GM21390 (cell line): ENCODE measurements around the gene C11orf68.

Experiments
- ATAC-seq: cut with Tn5 transposase; IDR thresholded peaks from one replicate; pipeline ENCODE4 v1.9.1; 2021; ENCODE audit not compliant: unreplicated experiment

Gene C11orf68

DNA sequence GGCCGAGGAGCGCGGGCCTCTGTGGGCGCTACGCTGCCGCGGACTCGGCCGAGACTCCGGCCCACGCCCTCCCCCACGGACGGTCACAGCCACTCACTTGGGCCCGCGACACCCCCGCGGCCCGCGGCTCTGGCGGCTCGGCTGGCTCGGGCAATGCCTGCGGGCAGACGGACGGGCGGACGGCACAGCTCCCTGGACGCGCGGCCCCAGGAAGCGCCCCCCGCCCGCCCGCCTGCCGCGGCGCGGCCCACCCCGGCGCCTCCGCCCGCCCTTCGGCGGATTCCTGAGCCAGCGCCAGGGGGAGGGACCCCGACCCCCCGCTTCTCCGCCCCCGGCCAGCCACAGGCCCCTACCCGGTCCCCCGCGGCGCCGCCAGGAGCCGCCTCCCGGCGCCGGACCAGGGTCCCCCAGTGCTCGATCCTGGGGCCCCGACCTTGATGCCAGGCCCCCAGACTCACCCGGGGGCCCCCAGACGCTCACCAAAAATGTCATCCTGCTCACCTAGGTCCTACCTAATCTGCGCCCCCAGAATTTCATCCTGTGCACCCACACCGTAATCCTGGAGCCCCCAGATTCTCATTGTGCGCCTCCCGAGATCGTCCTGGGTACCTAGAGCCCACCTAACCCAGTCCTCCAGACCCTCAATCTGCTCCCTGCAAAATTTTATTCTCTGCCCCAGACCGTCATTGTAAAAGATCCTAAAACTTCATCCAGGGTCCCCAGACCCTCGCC, 46.1 kb downstream of the C11orf68 start, which contains the start of gene EFEMP2:
EFEMP2 (minus strand) TSS at position 215 of the 732 bp plus-strand sequence. CDS start 446 bp downstream, outside the sequence.
- ATAC-seq = no peak

DNA sequence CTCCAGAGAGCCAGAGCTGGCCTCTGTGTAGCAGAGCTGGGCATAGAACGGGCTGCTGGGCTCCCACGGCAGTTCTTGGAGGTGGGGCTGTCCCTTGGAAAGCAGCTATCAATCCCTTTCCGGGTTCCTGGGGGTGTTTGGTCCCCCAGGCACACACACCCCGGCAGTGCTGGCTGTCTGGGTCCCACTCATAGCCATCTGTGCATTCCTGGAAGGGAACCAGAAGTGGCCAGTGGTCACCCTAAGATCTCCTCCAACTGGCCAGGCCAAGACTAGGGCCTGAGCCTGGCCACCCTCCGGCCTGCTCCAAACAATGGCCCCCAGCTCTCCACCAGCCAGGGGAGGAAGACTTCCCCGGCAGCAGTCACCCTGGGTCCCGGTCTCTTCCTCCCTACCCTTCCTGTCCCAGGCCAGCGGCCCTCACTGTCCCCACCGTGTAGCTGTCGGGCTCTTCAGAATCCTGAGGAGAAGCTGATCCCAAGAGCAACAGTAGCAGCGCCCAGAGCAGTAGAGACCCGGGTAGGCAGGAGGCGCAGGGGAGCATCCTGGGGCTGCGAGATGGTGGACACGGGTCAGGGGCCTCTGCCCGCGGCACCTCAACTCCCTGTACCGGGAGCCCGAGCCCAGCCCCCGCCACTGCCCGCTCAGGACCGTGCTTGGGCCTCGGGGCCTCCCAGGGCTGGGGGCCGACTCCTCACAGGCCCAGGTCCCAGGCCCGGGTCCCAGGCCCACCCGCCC, 46.9 kb downstream of the C11orf68 start:
- ATAC-seq = no peak

DNA sequence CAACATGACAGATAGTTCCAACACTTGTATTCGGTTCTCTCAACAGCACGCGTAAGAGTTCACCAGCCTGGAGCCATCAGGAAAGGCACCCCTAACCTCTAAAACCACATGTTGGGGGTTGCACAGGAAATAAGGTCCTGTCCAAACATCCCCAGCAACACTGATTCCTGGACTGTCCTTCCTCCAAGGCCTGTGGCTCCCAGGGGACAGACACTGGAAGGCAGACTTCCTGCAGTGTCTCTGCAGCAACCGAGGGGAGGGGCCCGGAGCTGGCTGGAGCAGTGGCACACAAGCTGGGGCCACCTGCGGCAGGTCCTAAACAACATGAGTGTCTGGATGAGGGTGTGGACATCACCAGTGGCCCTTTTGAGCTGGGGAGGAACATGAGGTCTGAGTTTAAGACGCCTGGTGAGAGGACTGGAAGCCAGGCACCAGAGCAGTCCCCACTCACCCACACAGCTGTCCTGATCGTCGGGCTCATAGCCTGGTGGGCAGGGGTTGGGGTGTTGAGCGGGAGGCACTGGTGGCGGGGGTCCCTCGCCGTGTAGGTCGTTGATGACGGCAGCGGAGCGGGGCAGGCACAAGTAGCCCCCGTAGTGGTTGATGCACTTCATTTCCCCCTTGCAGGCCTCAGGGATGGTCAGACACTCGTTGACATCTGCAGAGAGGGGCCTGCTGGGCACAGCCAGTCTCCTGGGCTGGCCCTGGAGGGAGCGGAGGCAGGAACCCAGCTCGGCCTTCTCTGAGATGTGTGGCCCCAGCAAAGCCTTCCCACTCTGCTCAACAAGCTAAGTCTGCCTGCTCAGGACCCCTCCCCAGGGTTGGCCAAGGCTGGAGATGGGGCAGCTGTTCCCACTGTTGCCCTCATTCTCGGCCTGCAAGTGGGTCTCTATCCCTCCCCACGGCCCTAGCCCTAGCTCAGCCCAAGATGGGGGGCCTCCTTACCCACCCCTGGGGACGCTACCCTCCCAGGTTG, 47.9 kb downstream of the C11orf68 start:
- no peak for ATAC-seq

DNA sequence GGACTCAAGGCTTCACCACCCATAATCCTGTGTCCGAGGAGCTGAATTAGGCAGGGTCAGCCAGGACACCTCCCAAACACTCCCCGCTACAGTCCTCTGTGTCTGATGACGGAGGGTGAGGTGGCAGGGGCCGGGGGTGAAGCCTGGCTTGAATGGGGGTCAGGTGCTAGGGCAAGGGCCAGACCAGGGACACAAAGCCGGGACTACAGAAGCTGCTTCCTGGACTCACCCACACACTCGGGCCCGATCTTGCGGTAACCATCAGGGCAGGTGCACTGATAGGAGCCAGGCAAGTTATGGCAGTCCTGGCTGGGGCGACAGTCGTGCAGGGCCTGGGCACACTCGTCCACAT, 48.6 kb downstream of the C11orf68 start:
- ATAC-seq = no peak

DNA sequence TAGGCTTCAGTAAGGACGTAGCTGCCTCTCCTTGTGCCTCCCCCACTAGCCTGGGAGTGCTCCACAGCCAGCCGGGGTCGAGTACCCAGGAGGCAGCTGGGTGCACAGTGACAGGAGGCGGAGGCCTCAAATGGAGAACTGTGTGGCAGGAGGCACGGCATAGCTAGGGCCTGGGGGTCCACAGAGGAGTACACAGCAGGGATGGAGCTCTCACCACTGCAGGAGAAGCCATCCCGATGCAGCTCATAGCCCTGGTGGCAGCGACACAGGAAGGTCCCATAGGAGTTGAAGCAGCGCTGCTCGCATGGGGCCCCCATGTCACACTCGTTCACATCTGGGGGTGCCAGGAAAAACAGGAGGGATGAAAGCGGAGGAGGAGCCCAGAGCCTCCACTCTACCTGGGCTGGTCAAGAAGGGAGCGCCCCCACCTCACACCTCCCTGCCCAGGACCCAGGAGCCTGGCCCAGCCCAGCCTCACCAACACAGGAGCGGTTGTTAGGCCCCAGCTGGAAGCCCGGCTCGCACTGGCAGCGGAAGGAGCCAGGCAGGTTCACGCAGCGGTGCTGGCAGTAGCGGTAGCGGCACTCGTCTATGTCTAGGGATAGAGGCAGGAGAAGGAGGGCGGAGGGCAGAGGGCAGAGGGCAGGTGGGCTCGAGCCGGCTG, 49.1 kb downstream of the C11orf68 start:
- ATAC-seq = no peak

DNA sequence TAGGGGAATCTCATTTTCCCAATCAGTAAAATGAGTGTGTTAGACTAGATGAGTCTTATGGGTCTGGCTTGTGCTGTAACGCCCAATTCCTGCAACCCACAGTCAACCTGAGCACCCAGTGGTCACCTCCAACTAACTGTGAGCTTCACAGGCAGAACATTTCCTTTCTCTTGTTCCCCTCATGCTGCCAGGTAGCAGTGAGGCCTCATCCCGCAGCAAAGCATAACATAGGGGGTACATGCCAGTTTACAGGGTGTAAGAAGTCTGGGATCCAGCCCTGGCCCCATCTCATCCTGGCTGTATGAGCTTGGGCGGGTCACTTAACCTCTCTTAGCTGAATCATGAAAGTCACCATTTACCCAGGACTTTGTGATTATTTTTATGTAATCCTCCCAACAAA, 50.0 kb downstream of the C11orf68 start:
- no peak for ATAC-seq

DNA sequence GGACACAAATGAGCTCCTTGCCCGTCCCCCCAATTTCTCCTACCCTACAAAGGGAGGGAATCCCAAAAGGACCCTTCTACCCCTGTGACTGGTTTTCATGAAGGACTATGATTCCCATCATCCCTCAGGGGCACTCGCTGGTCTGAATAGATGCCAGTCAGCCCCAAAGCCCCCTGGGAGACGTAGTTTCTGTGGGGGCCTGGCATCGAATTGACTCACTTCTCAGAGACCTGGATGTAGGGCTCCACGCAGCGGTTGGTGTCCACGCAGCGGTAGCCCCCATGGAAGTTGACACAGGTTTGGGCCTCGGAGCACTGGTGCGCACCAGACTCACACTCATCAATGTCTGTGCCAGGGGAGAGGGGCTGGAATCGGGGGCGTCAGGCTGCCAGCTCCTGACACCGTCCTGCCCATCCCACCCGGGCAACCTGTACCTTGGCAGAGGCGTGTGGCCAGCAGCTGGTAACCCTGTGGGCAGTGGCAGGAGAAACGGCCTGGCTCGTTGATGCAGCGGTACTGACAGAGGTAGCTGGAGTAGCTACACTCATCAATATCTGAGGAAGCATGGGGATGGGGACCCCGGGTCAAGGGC, 50.7 kb downstream of the C11orf68 start:
- no peak for ATAC-seq

DNA sequence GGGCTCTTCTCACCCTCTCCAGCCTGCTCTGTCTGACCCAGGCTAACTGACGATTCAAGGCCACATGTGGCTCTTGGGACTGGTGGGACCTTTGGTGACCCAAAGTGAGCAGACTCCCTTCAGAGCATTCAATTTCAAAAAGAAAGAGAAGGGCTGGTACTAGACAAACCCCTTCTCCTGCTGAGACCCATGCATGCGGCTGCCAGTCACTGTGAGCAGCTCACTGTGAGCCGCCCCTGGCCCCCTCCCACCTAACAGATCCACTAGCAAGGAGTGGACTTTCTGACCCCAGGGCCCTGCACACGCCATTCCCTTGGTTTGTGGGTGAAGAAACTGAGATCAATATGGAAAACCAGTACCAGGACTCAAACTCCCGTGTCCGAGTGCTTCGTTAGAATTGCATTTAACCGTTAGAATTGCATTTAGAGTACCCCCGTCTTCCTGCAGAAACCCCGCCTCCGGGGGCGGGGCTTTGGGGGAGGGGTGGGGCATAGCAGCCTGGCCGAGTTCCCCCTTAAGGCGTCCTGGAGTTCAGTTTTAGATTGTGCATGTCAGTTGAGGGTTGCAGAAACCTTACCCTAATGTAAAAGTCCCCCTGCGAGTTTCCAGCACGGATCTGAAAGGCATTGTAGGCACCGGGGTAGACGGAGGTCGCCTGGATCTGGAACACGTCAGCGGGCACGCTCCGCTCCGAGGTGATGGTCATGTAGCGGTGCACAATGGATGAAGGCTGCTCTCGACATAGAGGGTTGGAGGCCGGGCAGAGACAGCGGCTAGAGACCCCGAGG, 51.4 kb downstream of the C11orf68 start:
- ATAC-seq = no peak
